Loucy (cell line): ENCODE results near the gene BIRC2.

Experiments used
- CTCF ChIP-seq: fragments of 200-600 bp; sonication (generic); conservative IDR thresholded peaks from 2 replicates; pipeline ENCODE4 v1.5.1; 2014; ENCODE audit warnings: mild to moderate bottlenecking, antibody characterized with exemption, low read length
- EZH2phosphoT487 ChIP-seq: fragments of 200-600 bp; IDR thresholded peaks from 2 replicates; pipeline ENCODE4 v1.6.1; 2018; ENCODE audit warnings: antibody characterized with exemption, mild to moderate bottlenecking, moderate library complexity, borderline replicate concordance

GRCh38 chr11:102316346-102316904 is 30.6 kb upstream of the BIRC2 start:
- TF ChIP-seq CTCF: no peak
- TF ChIP-seq EZH2phosphoT487: no peak
